ENCODE data around the gene DOCK8.

The DOCK8 gene

DNA sequence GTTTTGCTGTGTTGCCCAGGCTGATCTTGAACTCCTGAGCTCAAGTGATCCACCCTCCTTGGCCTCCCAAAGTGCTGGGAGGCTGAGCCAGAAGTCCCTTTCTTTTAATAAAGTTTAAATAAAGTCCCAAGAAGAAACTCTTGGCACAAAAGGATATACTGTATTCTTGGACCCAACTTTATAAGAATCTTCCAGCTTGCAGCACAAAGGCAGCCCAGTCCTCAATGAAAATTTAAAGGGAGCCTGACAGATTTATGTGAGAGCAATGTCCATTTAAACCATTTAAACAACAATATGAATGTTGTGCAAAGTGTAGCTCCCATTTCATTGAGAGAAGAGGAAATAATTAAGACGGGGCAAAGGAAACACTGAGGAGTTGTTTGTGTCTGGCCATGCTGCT lies 217.0 kb downstream of the DOCK8 start:
- DNase-seq = no peak

DNA sequence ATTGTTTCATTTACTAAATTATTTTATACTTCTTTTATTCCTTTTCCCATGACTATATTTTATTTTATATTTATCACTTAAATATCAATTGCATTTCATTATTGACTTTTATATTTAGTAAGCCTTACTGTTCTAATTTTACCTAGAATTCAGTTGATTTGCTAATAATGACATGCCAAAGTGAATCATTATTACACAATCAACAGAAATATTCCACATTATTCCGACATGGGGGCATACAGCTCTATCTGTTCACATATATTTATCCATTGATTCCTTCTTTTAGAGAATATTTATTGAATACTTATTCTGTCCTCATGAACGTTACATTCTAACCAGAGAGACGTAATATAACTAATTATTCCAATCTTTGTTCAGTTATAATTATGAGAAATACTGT lies 221.8 kb downstream of the DOCK8 start:
- no peak for DNase-seq

DNA sequence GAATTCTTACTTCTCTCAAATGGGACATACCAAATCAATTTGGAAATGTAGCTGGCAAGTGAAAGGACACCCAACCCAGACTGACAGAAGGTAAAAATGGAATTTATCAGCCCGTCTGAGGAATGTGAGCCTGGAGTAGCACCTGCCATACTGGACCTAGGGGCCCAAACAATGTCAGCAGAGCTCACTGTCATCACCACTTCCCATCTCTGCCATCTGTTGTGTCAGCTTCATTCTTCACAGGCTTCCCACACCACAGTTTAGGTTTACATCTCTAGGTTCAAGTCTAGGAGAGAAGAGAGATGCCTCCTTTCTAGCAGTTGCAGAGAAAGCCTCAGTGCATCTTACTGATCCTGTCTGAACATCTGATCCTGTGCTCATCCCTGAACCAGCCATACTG lies 222.4 kb downstream of the DOCK8 start:
- no peak for DNase-seq

DNA sequence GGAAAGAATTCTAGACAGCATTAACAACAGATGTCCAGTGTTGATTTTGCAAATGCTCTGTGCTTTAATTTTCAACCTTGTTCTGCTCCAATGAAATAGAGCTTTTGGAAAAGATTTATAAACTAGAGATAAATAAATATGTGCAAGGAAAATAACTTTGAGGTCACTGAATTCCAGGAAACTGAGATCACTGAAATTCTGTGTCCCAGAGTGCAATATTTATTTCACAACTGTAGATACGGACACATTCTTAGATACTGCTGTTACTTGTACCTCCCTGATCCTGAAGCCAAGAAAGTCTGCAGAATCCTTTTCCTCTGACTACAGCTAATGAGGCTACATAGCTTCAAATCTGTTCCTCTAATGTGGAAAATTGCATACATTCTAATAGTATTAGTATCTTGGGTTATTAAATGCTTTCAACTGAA lies 222.9 kb downstream of the DOCK8 start:
- DNase-seq = no peak

DNA sequence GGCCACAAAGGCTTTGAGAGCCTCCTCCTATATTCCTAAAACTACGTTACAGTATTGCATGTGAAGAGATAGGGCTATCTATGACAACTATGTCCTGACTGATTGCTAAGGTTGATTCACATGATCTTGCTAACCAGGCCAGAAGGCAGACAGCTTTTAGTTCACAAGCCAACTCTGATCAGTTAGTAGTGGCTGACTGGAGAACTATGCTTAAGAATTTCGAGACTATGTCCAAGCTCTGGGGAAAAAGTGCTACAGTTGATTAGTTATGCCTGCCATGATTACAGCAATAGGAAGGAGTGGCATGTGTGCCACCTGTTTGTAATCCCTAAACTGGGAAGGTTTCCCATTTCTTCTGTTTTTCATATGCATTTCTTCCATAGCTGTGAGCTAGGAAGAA lies 223.4 kb downstream of the DOCK8 start:
- DNase-seq = no peak

DNA sequence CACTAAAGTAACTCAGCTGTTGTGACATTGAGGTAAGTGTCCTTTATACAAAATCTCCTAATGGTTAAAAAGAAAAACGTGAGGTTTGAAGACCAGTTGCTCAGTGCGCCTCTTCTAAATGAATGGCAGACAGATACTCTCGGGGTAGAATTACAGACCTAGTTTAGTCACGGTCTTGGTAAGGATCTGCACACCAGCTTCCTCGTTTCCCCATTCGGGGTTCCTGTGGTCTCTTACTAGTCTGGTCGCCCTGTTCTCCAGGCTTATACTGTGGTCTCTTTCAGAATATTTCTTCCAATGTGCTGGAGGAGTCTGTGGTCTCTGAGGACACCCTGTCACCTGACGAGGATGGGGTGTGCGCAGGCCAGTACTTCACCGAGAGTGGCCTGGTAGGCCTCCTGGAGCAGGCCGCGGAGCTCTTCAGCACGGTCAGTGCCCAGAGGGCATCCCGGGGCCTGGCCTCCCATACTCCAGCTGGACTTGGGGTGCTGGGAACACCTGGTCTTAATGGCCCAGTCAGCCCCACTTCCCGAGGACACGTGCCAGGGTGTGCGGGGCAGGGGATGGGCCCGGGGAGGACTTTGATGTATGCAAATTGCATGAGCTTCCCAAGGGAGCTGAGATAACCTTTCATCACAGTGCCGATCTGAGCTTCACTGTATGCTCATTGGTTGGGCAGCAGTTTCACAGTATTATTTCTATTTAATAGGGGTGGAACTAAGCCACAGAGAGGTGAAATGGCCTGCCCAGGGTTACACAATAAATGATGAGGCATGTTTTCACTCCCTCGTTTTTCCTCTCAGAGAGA lies 224.5 kb downstream of the DOCK8 start:
- DNase-seq = no peak

DNA sequence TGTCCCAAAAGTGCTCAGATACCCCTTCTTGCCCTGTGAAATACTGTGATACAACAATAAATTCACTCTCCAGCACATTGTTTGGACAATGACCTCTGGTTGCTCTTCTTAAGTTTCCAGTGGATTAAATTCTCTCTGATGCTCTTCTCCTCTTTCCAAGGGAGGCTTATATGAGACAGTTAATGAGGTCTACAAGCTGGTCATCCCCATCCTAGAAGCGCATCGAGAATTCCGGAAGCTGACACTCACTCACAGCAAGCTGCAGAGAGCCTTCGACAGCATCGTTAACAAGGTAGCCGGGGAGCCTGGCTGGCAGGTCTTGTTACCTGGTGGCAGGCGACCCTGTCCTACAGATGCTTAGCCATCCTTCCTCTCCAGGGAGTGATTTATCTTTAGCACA lies 226.5 kb downstream of the DOCK8 start:
- no peak for DNase-seq

DNA sequence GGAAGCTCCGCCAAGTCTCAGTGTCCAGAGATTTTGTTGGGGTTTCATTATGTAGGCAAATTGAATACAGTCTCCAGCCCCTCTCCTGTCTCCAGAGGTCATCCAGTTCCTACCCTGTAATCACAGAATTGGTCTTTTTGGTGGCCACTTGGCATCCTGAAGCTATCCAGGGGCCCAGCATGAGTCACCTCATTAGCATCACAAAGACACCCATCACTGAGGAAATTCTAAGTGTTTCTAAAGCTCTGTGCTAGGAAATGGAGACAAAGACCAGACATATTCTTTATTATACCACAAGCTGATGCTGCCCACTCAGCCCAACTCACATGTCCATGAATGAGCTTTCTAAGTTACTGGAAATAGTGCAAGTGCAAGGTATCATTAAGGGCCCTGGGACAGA lies 229.9 kb downstream of the DOCK8 start:
- no peak for DNase-seq

DNA sequence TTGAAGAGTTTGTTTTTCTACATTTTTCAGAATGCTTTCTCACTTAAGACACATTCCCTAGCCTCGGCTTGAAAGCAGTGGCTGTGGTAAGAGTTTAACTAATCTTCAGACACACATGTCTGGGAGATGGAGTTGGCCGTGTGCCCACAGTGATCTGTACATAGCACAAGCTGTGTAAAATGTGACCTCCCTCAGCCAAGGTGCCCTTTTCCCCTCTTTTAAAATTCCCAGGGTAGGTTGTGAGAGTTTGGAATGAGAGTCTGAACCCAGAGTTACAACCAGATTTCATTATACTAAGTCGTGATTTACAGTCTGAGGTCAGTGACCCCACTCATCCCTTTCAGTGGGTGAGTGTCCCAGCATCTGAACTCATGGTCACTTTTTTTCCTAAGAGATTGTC lies 230.4 kb downstream of the DOCK8 start:
- no peak for DNase-seq

DNA sequence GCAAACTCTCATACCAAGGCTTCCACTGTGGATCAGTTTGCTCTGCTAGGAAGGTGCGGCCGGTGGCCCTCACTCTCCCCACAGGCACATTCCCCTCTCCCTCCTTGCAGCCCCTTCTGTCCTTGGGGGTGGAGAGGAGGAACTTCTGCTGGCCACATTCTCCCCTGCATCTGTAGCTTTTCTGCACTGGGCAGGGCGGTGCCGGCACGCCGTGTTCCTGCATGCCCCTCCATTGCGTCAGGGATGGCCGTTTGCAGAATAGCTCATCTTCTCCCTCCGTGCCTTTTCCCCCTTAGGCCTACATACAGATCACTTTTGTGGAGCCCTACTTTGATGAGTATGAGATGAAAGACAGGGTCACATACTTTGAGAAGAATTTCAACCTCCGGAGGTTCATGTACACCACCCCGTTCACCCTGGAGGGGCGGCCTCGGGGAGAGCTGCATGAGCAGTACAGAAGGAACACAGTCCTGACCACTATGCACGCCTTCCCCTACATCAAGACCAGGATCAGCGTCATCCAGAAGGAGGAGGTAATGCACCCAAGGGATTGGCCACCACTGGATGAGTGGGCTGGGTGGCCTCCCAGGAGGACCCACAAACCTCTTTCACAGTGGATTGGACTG lies 231.5 kb downstream of the DOCK8 start:
- no peak for DNase-seq

DNA sequence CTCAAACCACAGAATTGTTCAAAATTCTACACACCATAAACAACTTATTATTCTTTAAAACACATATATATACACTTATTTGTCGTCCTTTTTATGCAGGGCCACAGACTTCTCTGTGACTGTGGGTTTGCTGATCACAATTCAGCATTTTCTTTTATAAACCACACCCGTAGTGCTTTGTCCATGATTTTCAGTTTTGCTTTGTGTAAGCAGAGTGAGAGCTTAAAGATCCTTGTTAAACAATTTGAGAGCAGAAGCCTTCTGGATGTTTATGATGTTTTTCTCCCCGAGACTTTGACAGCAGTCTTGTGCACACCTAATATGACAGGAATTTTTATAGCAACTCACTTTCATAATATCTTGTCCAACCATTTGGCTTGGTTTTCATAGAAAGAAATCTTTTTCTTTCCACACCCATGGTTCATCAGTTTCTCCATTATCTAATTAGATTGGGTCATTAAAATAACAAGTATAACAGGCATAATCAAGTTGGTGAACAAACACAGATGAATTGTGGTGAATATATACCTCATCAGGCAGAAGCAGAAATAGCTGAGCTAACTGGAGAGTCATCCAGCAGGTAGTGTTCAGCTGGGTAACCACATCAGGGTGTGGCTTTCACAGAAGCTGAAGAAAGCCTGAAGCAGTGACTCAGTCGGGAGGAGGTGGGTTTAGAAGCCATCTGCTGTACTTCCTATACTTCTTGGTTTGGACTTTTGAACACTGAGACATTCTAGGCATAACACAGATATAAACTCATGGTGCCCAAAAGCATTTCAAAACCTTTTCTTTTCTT lies 232.8 kb downstream of the DOCK8 start:
- DNase-seq = no peak

DNA sequence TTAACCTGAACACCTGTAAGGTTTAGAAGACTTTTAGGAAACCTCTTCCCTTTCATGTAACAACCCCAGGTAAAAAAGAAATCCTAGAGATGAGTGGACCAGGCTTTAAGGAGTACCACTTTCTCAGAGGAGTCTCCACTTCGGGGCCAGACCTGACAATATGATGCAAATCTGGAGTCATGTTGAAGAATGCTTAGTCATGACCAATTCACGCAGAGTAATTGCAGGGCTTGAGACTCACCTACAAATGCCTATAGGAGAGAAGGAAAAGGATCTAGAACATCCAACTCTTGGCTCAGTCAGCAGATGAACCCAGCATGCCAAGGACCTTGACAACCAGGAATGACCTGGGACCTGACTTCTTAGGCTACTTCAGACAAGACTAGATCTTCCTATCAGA lies 235.4 kb downstream of the DOCK8 start:
- DNase-seq = no peak

DNA sequence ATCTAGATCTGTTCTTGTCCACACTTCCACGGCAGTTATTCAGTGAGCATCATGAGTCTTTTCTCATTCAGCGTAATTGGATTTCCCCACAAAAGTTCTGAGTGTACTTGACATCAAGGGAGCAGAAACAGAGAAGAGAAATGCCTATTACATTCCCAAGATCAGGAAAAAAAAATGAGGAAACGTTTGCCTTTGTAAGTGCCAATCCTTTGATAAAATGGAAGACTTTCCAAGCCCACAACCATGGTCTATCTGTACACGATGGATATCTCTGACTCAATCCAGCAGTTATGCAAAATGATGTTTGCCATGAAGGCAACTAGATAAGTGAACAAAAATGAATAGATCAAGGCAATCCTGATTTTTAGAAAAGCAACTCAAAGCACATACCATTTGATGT lies 235.9 kb downstream of the DOCK8 start:
- DNase-seq = no peak

DNA sequence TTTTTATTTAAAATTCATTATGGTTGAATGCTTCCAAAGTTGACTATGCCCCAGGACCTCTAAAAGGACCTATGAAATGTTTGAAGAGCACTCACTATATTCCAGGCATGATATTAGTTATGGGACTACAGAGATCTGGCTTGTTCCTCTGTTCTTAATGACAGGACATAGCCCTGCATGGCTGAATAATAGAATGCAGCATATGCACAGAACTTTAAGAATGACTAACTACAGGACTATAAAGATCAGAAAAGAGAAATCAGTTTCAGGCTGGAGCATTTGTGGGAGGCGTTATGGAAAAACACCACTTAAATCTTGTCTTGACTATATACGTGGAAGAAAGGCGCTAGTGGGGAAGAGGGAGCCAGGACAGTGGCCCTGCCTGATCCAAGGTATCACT lies 239.2 kb downstream of the DOCK8 start:
- DNase-seq = no peak

DNA sequence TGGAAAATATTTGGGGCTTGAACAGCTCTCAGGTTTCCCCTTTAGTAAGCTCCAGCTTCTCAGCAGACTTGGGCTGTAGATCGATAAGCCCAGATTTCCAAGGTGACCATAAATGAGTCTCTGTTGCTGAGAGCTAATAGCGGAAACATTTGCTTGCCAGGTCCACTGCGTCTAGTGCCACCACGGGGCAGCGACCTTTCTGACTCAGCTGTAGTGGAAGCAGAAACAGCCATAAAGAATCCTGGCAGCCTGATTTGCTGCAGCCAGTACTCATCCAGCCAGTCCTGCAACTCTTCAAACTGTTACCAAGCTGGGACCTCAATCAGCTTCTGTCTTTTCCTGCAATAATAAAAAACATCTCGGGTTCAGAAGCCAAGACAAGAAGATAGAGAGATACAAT lies 241.7 kb downstream of the DOCK8 start:
- no peak for DNase-seq

DNA sequence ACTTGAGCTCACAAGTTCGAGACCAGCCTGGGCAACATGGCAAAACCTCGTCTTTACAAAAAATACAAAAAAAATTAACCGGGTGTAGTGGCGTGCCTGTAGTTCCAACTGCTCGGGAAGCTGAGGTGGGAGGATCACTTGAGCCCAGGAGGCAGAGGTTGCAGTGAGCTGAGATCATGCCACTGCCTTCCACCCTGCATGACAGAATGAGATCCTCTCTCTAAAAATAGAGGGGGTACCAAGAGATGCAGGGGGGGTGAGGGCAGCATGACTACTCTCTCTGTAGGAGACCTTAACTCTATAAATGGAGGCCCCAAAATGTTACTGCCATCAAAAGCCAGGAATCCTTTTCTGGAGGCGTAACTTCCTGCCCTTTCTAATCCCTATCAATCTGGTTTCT lies 243.9 kb downstream of the DOCK8 start:
- no peak for DNase-seq

DNA sequence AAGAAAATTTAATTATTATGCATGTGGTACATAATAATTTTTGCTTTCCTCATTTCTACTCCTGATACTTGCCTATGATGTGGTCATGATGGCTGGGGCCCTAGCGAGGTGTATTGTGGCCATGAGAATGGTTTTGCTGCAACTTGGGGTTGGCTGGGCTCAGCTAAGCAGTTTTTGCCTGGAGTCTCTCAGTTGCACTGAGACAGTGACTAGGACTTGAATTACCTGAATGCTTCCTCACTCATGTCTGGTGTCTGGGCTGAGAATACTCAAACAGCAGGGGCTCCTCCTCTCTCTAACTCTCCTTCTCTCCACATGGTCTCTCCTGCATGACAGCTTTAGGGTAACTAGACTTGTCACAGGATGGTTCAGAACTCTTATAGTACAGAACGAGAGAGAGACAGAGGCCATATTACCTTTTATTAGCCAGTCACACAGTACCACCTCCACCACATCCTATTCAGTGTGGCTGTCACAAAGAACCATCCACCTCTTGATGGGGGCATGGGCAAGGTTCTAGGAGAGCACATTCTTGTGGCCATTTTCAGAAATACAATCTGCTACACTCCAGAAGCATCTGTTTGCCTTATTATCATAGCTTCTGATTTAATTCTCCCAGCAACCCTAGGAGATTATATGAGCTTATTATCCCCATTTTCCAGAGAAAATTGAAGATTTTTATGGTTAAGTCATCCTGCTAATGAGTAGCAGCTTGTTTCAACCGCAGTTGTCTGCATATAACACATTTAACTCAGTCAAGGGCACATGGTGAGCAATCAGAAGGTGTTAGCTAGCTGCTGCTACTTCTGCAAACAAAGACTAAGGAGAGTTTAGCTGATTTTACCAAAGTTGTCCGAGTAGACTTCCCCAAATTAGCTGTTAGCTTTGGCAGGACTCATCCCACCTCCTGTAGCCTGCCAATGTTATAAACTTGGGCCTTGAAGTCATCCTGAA lies 245.1 kb downstream of the DOCK8 start:
- DNase-seq = no peak

DNA sequence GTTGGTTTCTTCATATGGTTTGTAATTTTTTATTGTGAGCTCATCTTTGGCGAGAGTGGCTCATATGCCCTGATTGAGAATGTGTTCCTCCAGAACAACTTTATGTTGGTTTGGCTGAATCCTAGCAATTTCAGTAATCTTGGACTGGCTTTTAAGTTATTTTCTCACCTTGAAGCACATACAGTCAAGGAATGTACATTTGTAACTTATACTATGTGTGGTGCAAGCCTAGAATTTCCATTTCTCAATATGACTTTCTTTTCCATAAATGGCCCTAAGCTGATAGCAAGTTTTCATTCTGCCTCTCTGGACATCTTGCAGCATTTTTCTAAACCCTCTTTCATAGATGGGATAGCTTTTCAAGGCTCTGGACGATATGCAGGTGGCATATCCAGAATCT lies 247.5 kb downstream of the DOCK8 start:
- no peak for DNase-seq

DNA sequence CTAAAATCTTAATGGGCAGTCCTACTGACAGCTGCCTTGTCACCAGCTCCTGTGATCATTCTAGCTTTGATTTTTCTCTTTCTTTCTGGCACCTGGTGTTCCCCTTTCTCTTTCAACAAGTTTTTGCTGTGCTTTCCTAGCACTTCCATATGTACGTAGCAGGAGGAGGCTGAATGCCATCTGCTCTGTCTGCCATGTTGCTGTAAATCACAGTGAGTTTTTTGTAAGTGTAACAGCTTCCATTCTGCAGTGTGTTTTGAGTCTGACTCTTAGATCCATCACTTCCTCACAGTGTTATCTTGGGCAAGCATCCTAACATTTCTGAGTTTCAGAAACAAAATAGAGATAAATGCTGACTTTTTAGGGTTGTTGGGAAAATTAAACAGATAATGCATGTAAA lies 247.9 kb downstream of the DOCK8 start:
- no peak for DNase-seq

DNA sequence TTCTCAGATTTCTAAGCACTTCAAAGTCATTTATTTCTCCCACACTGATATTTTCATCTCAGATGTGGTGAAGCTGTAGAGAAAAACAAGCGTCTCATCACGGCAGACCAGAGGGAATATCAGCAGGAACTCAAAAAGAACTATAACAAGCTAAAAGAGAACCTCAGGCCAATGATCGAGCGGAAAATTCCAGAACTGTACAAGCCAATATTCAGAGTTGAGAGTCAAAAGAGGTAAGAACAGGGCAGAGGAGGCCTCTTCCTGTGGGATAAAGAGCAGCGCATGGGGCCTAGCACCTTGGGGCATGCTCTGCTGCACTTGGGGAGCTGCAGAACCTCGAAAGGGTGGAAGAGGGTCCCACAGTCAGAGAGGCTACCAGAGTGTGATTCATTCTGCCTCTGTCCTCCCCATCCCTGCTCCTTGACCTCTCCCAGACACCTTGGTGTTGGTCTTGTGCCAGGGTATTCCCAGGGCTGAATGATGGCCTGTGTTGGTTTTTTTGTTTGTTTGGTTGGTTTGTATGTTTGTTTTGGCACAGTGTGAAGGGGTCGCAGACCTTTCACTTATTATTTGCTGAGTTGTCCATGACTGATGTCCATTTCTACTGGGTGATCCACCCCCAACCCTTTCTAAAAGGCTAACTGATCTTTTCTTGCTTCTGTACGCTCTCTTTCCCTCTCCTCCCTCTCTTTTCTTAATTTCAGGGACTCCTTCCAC lies 248.9 kb downstream of the DOCK8 start:
- DNase-seq = no peak

DNA sequence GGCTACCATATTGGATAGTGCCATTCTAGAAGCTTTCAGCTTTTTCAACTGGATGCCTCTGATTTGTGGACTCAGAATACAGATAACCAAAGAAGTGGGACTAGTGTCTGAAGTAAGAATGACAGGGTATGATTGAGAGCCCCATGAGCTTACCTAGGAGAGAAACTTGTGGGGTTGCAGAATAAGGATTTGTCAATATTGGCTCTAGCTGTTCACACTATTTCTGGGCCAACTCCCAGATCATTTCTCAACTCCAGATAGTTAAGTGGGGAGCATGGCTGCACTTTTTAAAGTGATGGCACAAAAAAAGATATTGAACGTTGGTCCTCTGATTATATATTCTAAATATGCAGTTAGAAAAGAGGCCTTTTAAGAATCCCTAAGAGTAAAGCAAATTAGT lies 252.1 kb downstream of the DOCK8 start:
- DNase-seq = no peak

DNA sequence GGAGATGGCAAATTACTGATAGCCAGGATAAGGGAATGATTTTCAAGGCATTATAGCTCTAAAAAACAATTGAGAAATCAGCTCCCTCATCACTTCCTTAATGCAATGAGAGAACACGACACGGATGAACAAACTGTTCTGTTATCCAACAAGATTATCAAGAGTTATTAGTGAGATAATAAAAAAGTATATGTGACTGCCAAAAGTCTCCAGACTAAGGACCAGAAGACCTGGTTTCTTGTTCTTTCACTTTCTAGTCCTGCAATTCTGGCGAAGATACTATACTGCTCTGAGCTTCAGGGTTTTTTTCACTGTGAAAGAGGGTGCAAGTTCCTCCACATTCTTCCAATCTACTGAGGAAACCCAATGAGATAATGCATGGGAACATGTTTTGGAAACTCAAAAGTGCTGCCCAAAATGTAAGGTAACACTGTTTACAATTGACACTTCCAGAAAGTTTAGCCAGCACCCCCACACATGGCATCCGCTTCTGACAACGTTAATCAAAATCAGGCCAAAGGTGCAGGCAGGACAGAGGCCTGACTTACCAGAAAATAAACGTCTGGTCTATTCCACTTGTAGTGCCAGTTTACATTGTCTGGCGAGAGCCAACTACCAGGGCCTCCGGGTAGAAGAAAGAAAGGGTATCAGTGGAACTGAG lies 254.2 kb downstream of the DOCK8 start:
- DNase-seq = no peak

Measured in amniotic stem cell (primary cell).